GM20000 (cell line): Measurements from ENCODE around the gene PRKAG2.

ENCODE experiments used
- DNase-seq: peaks from one replicate; pipeline ENCODE4 v3.0.0; 2012; ENCODE audit warnings: low spot score
- CTCF ChIP-seq: IDR thresholded peaks from 2 replicates; pipeline ENCODE4 v1.5.1; 2012; ENCODE audit warnings: mild to moderate bottlenecking, control low read depth; ENCODE audit errors: extremely low read depth, missing control alignments

Gene PRKAG2

GRCh38 chr7:151688236-151688780 lies 188.6 kb downstream of the PRKAG2 start:
- TF ChIP-seq CTCF: no peak
- no peak for DNase-seq

GRCh38 chr7:151687523-151688235 lies 189.2 kb downstream of the PRKAG2 start:
- no peak for DNase-seq
- TF ChIP-seq CTCF: no peak

GRCh38 chr7:151686826-151687225 lies 190.1 kb downstream of the PRKAG2 start:
- TF ChIP-seq CTCF: no peak
- DNase-seq: no peak

- no peak for DNase-seq
These were observed 190.7 kb downstream of the PRKAG2 start for GRCh38 chr7:151686016-151686766.

GRCh38 chr7:151684408-151685175 lies 192.3 kb downstream of the PRKAG2 start:
- DNase-seq: no peak
- no peak for TF ChIP-seq CTCF

More at GRCh38 chr7:151686016-151686766, 190.7 kb downstream of the PRKAG2 start:
- no peak for TF ChIP-seq CTCF

GRCh38 chr7:151683615-151684407 lies 193.1 kb downstream of the PRKAG2 start:
- no peak for TF ChIP-seq CTCF
- DNase-seq: no peak
